Pancreas (tissue), 10 donors: Measurements from ENCODE around the gene CLEC11A. TPM values are rescaled to one million over a fixed set of nuclear protein-coding genes. Genes with fewer than 3 reads are reported as not detected.

Experiments used
- ATAC-seq, 4 donors: fragments of 200-7000 bp; cut with Tn5 transposase; one replicate each; pipeline versions ENCODE4 v1.8.0 to v1.9.1; 2020; ENCODE audit warnings: mild to moderate bottlenecking in 4 of 4, moderate library complexity in 4 of 4
- DNase-seq, 6 donors: peaks; one replicate each; pipeline ENCODE4 v3.0.0-alpha.2; 2020
- FAIRE-seq: peaks from 2 replicates; lab custom pipeline; 2012; peaks lifted over from hg19 to GRCh38; lab: Jason Lieb, UNC
- H3K27ac ChIP-seq, 4 donors: fragments of 200-600 bp; sonication (generic); 1 replicate in 3 of 4; 2 replicates in 1 of 4; pipeline versions ENCODE4 v1.5.0 to v1.8.0; 2020
- H3K27me3 ChIP-seq, 4 donors: fragments of 200-600 bp; one replicate each; pipeline ENCODE4 v1.8.0; 2021
- H3K36me3 ChIP-seq, 3 donors: fragments of 200-600 bp; sonication (generic) in 1 of 3; one replicate each; pipeline versions ENCODE4 v1.5.0 to v1.8.0; 2020 to 2021
- H3K4me1 ChIP-seq, 3 donors: fragments of 200-600 bp; one replicate each; pipeline ENCODE4 v1.8.0; 2021
- H3K4me3 ChIP-seq, 4 donors: fragments of 200-600 bp; sonication (generic) in 2 of 4; one replicate each; pipeline versions ENCODE4 v1.5.0 to v1.8.0; 2020 to 2021
- H3K9me3 ChIP-seq, 4 donors: fragments of 200-600 bp; one replicate each; pipeline ENCODE4 v1.8.0; 2021
- CTCF ChIP-seq, 4 donors: fragments of 200-600 bp; sonication (generic) in 3 of 4; IDR thresholded peaks; one replicate each; pipeline versions ENCODE4 v1.5.0 to v1.8.0; 2021; ENCODE audit warnings: antibody characterized with exemption in 4 of 4
- WGBS, 2 donors: extraction: QIAGEN DNeasy Blood & Tissue Kit; methylation state at CpG; one replicate each; pipeline ENCODE4 v1.1.7; 2013; 5-methylcytosine and 5-hydroxymethylcytosine counted together
- intact Hi-C, 3 donors: fragments of 100-400 bp; cut with DNase I; formaldehyde crosslinking; loops; one replicate each; pipeline versions ENCODE4 v1.11.1 to v1.14.2; 2022
- polyA plus RNA-seq, 2 donors: library from polyadenylated mRNA; stranded (reverse); fragments of 200-250 nt; gene quantifications; one replicate each; pipeline ENCODE4 v1.2.3, GENCODE V29; 2013
- total RNA-seq, 6 donors: library from RNA; stranded (reverse); fragmentation: NEBNext Ultra II Directional in 4 of 6; extraction: Animal tissue kit (Norgen Biotek cat#: 25700) in 4 of 6; gene quantifications; one replicate each; pipeline versions ENCODE4 v1.2.1 to v1.2.4, GENCODE V29; 2021 to 2023
- donor health status: healthy with polysubstance abuse.
- donor health status: DM: no; HTN: no; CAD: no; lungs with moderate emphysema.
- donor health status: DM: no; HTN: no; CAD: no.
- donor health status: control.
- donor health status: control.
- donor health status: Bipolar disorder and iron deficiency.
- donor health status: DM: yes; HTN: yes; CAD: no.
- donor health status: DM: no; HTN: no; CAD: no.
- donor health status: DM: no; HTN: no; CAD: no.
- donor health status: DM: yes; HTN: yes; CAD: no.

Gene CLEC11A, protein sequence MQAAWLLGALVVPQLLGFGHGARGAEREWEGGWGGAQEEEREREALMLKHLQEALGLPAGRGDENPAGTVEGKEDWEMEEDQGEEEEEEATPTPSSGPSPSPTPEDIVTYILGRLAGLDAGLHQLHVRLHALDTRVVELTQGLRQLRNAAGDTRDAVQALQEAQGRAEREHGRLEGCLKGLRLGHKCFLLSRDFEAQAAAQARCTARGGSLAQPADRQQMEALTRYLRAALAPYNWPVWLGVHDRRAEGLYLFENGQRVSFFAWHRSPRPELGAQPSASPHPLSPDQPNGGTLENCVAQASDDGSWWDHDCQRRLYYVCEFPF
- 10 to 100 TPM in 1 of 6 donors, 1 to 10 TPM in 5; 1.3 to 14.6 (median 2.5) TPM for total RNA-seq
- 1 to 10 TPM; 4.7 to 7.4 TPM for polyA plus RNA-seq

- H3K4me3 ChIP-seq = peak within 1 kb of the TSS in 3 of 4 donors; percentile 37 to 57 (median 55)
- H3K36me3 ChIP-seq = no peaks in the 10 kb centered on the region
- ATAC-seq (no peak), FAIRE-seq (no peak), DNase-seq (peak in 2 of 6 donors; percentile 14 to 23)
- H3K9me3 ChIP-seq = no peaks in the 10 kb centered on the region
- no peak for TF ChIP-seq CTCF (IDR thresholded peaks at IDR 0.05)
- no peaks in the 10 kb centered on the region for H3K27me3 ChIP-seq
- peak within 1 kb of the TSS in 3 of 4 donors; percentile 28 to 72 (median 44) for H3K27ac ChIP-seq
- WGBS, 2 donors = 27 to 36% methylated on average over 15 of the region's 15 CpGs
- peaks cover 0 to 5% (median 4%) of the 10 kb centered on the region in 3 donors for H3K4me1 ChIP-seq
- intact Hi-C loops = no loop called here
Observed at GRCh38 chr19:50723069-50723468, at the start of gene CLEC11A. TSS of gene CLEC11A (plus strand) at chr19:50723364. CDS start at chr19:50723526, 162 bp downstream.

- Histone ChIP-seq H3K27ac (no peak overlapping the region), H3K27me3 (peaks cover 0 to 10% (median 0%) of the 10 kb centered on the region in 4 donors), H3K36me3 (no peaks in the 10 kb centered on the region), H3K4me1 (no peaks in the 10 kb centered on the region), H3K9me3 (no peaks in the 10 kb centered on the region), H3K4me3 (no peak overlapping the region)
- WGBS, 2 donors = 64 to 71% methylated on average over 1 of the region's 1 CpG
- ATAC-seq (no peak), FAIRE-seq (no peak), DNase-seq (no peak)
- intact Hi-C loops = no loop called here
- TF ChIP-seq CTCF (IDR thresholded peaks at IDR 0.05) = no peak
Observed at GRCh38 chr19:50676625-50677197, 46.5 kb upstream of the CLEC11A start.

GRCh38 chr19:50677636-50678035 is 45.5 kb upstream of the CLEC11A start:
- Histone ChIP-seq H3K4me1 (no peaks in the 10 kb centered on the region), H3K4me3 (no peak overlapping the region), H3K27me3 (peaks cover 0 to 10% (median 0%) of the 10 kb centered on the region in 4 donors), H3K27ac (no peak overlapping the region), H3K36me3 (no peaks in the 10 kb centered on the region), H3K9me3 (no peaks in the 10 kb centered on the region)
- FAIRE-seq = no peak
- DNase-seq = no peak
- no peak for TF ChIP-seq CTCF (IDR thresholded peaks at IDR 0.05)
- intact Hi-C loops = no loop called here
- ATAC-seq = no peak
- 39 to 41% methylated on average over 5 of the region's 5 CpGs for WGBS, 2 donors

DNA sequence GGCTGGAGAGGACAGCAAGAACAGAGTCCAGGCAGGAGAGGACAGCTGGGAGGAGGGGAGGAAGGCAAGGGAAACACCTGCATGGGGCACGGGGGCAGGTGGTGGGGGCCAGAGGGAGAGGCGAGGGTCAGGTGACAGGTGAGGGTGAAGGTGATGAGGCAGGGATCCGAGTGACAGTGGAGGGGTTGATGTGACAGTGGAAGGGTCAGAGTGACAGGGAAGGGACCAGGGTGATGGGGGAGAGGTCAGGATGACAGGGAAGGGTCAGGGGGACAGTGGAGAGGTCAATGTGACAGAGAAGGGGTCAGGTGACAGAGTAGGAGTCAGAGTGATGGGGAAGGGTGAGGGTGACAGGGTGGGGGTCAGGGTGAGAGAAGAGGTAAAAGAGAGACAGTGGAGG is 44.8 kb upstream of the CLEC11A start:
- ATAC-seq (no peak), FAIRE-seq (no peak), DNase-seq (no peak)
- no peaks in the 10 kb centered on the region for H3K36me3 ChIP-seq
- WGBS, 2 donors = 30 to 36% methylated on average over 3 of the region's 3 CpGs
- intact Hi-C loops = no loop called here
- no peak overlapping the region for H3K27ac ChIP-seq
- no peak overlapping the region for H3K4me3 ChIP-seq
- no peak for TF ChIP-seq CTCF (IDR thresholded peaks at IDR 0.05)
- no peaks in the 10 kb centered on the region for H3K4me1 ChIP-seq
- H3K27me3 ChIP-seq = peaks cover 0 to 10% (median 0%) of the 10 kb centered on the region in 4 donors
- H3K9me3 ChIP-seq = no peaks in the 10 kb centered on the region
